H1 (cell line): ENCODE results near the gene ALAS1. TPM values are rescaled to one million over a fixed set of nuclear protein-coding genes. Genes with fewer than 3 reads are reported as not detected.

Experiments used
- BACH1 ChIP-seq: IDR thresholded peaks from 2 replicates; pipeline ENCODE4 v1.6.1; 2012; ENCODE audit warnings: low read length, improper control_type of control experiment
- CBX5 ChIP-seq: fragments of 300-800, 300-1000 bp; sonication (generic); IDR thresholded peaks from 2 replicates; pipeline ENCODE4 v1.7.1; 2016; ENCODE audit warnings: antibody characterized with exemption, low read length, low read depth
- CTBP2 ChIP-seq: IDR thresholded peaks from 2 replicates; pipeline ENCODE4 v1.7.0; 2011; ENCODE audit warnings: borderline replicate concordance, mild to moderate bottlenecking, moderate library complexity, mixed read lengths, low read length; ENCODE audit not compliant: insufficient read depth, insufficient read length
- RXRA ChIP-seq: IDR thresholded peaks from 2 replicates; pipeline ENCODE4 v1.6.1; 2011; ENCODE audit warnings: low read depth, mild to moderate bottlenecking, low read length, moderate library complexity; ENCODE audit not compliant: insufficient read depth
- YY1 ChIP-seq: IDR thresholded peaks from 2 replicates; pipeline ENCODE4 v1.6.1; 2011; ENCODE audit warnings: low read depth, mild to moderate bottlenecking, low read length
- polyA plus RNA-seq, 7 experiments: library from polyadenylated mRNA; depleted of rRNA in 3 of 7; stranded (reverse) in 5 of 7; unstranded in 2 of 7; fragments of >200 nt in 5 of 7; fragments of 200-250 nt in 2 of 7; gene quantifications; 1 replicate in 5 of 7; 2 replicates in 1 of 7; 4 replicates in 1 of 7; pipeline versions ENCODE4 v1.2.1 to v1.2.3, GENCODE V29; 2011 to 2013; ENCODE audit warnings: missing spikeins in 2 of 7, mixed read lengths in 2 of 7
- total RNA-seq: library from RNA; stranded (reverse); fragmentation: NEBNext Ultra II Directional; extraction: Animal tissue kit (Norgen Biotek cat#: 25700); gene quantifications from 2 replicates; pipeline ENCODE4 v1.2.1, GENCODE V29; 2021
- TF ChIP-seq, protein P1 (sequence below): fragments of 300-600 bp; sonication (generic); IDR thresholded peaks from 2 replicates; pipeline ENCODE4 v1.7.1; 2012; ENCODE audit warnings: low read length, moderate library complexity, mild to moderate bottlenecking, inconsistent platforms; ENCODE audit not compliant: insufficient replicate concordance

ALAS1 gene
- total and polyA plus RNA-seq, 2 of the 8 experiments (the other 6 are each of a cell fraction or from before 2014, with no cell fraction given) = 45.9 to 84.4 TPM

DNA sequence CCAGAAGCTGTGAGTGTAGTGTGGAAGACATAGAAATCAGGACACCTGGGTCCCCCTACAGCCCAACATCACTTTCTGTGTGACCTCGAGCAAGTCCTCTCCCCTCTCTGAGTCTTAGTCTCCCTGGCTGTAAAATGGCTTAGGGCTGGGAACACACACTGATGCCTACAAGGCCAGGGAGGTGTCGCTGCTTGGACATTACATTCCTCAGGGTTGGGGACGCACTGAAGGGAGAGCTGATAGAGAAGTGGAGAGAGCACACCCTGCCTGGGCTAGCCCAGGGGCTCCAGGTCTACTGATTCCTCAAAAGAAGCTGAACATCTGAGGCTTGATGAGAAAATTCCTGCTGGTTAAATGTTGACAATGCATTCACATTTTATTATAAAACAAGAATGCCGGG, 6.3 kb upstream of the ALAS1 start (continued):
- TF ChIP-seq, protein P1, sequence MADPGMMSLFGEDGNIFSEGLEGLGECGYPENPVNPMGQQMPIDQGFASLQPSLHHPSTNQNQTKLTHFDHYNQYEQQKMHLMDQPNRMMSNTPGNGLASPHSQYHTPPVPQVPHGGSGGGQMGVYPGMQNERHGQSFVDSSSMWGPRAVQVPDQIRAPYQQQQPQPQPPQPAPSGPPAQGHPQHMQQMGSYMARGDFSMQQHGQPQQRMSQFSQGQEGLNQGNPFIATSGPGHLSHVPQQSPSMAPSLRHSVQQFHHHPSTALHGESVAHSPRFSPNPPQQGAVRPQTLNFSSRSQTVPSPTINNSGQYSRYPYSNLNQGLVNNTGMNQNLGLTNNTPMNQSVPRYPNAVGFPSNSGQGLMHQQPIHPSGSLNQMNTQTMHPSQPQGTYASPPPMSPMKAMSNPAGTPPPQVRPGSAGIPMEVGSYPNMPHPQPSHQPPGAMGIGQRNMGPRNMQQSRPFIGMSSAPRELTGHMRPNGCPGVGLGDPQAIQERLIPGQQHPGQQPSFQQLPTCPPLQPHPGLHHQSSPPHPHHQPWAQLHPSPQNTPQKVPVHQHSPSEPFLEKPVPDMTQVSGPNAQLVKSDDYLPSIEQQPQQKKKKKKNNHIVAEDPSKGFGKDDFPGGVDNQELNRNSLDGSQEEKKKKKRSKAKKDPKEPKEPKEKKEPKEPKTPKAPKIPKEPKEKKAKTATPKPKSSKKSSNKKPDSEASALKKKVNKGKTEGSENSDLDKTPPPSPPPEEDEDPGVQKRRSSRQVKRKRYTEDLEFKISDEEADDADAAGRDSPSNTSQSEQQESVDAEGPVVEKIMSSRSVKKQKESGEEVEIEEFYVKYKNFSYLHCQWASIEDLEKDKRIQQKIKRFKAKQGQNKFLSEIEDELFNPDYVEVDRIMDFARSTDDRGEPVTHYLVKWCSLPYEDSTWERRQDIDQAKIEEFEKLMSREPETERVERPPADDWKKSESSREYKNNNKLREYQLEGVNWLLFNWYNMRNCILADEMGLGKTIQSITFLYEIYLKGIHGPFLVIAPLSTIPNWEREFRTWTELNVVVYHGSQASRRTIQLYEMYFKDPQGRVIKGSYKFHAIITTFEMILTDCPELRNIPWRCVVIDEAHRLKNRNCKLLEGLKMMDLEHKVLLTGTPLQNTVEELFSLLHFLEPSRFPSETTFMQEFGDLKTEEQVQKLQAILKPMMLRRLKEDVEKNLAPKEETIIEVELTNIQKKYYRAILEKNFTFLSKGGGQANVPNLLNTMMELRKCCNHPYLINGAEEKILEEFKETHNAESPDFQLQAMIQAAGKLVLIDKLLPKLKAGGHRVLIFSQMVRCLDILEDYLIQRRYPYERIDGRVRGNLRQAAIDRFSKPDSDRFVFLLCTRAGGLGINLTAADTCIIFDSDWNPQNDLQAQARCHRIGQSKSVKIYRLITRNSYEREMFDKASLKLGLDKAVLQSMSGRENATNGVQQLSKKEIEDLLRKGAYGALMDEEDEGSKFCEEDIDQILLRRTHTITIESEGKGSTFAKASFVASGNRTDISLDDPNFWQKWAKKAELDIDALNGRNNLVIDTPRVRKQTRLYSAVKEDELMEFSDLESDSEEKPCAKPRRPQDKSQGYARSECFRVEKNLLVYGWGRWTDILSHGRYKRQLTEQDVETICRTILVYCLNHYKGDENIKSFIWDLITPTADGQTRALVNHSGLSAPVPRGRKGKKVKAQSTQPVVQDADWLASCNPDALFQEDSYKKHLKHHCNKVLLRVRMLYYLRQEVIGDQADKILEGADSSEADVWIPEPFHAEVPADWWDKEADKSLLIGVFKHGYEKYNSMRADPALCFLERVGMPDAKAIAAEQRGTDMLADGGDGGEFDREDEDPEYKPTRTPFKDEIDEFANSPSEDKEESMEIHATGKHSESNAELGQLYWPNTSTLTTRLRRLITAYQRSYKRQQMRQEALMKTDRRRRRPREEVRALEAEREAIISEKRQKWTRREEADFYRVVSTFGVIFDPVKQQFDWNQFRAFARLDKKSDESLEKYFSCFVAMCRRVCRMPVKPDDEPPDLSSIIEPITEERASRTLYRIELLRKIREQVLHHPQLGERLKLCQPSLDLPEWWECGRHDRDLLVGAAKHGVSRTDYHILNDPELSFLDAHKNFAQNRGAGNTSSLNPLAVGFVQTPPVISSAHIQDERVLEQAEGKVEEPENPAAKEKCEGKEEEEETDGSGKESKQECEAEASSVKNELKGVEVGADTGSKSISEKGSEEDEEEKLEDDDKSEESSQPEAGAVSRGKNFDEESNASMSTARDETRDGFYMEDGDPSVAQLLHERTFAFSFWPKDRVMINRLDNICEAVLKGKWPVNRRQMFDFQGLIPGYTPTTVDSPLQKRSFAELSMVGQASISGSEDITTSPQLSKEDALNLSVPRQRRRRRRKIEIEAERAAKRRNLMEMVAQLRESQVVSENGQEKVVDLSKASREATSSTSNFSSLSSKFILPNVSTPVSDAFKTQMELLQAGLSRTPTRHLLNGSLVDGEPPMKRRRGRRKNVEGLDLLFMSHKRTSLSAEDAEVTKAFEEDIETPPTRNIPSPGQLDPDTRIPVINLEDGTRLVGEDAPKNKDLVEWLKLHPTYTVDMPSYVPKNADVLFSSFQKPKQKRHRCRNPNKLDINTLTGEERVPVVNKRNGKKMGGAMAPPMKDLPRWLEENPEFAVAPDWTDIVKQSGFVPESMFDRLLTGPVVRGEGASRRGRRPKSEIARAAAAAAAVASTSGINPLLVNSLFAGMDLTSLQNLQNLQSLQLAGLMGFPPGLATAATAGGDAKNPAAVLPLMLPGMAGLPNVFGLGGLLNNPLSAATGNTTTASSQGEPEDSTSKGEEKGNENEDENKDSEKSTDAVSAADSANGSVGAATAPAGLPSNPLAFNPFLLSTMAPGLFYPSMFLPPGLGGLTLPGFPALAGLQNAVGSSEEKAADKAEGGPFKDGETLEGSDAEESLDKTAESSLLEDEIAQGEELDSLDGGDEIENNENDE = no peak
- no peak for TF ChIP-seq YY1
- no peak for TF ChIP-seq CTBP2
- TF ChIP-seq CBX5 = no peak
- no peak for TF ChIP-seq BACH1
- TF ChIP-seq RXRA = no peak
